OCI-LY7 (cell line): ENCODE data around the gene P3H3. TPM values are rescaled to one million over a fixed set of nuclear protein-coding genes. Genes with fewer than 3 reads are reported as not detected.

Experiments used
- BruUV-seq: library from RNA; stranded (reverse); fragments of 400-500 nt; replicated peaks from 2 replicates; lab custom pipeline; 2021; lab: Mats Ljungman, UMichigan
- CTCF ChIA-PET: fragments of 300-600 bp; sonication (Branson Sonifier 250); formaldehyde crosslinking; loops from one replicate; lab custom pipeline; 2022; ENCODE audit warnings: antibody characterized with exemption; ENCODE audit not compliant: unreplicated experiment; lab: Charles Lee
- POLR2A ChIA-PET: fragments of 300-600 bp; sonication (Branson Sonifier 250); formaldehyde crosslinking; loops from one replicate; lab custom pipeline; 2022; ENCODE audit warnings: antibody characterized with exemption; lab: Charles Lee
- DNase-seq: peaks from one replicate; pipeline ENCODE4 v3.0.0-alpha.2; 2015; ENCODE audit warnings: low spot score
- H2AFZ ChIP-seq: fragments of 200-600 bp; sonication (generic), shearing (Covaris generic); 2 replicates; pipeline ENCODE4 v1.6.1; 2014; ENCODE audit warnings: mild to moderate bottlenecking, antibody characterized with exemption, low read length, moderate library complexity
- H3K27ac ChIP-seq: fragments of 200-600 bp; sonication (generic); 2 replicates; pipeline ENCODE4 v1.5.1; 2014; ENCODE audit warnings: mixed run types, low read depth, mild to moderate bottlenecking, moderate library complexity, low read length, inconsistent platforms; ENCODE audit not compliant: poor library complexity, severe bottlenecking
- H3K36me3 ChIP-seq: fragments of 200-600 bp; sonication (generic); 2 replicates; pipeline ENCODE4 v1.6.1; 2014; ENCODE audit warnings: mild to moderate bottlenecking, antibody characterized with exemption, low read length, moderate library complexity, mixed read lengths; ENCODE audit not compliant: insufficient read depth
- H3K4me1 ChIP-seq: fragments of 200-600 bp; sonication (generic); 2 replicates; pipeline ENCODE4 v1.5.1; 2014; ENCODE audit warnings: mild to moderate bottlenecking, low read length; ENCODE audit not compliant: insufficient read depth, poor library complexity, severe bottlenecking
- H3K4me2 ChIP-seq: fragments of 200-600 bp; sonication (generic); 2 replicates; pipeline ENCODE4 v1.6.1; 2014; ENCODE audit warnings: mild to moderate bottlenecking, low read length
- H3K4me3 ChIP-seq: fragments of 200-600 bp; sonication (generic); 2 replicates; pipeline ENCODE4 v1.5.1; 2014; ENCODE audit warnings: mild to moderate bottlenecking, low read depth, low read length; ENCODE audit not compliant: poor library complexity, severe bottlenecking
- H3K79me2 ChIP-seq: fragments of 200-600 bp; sonication (generic); 2 replicates; pipeline ENCODE4 v1.6.1; 2016; ENCODE audit warnings: low read depth, mild to moderate bottlenecking, low read length, moderate library complexity, mixed read lengths; ENCODE audit not compliant: insufficient read depth
- H3K9me2 ChIP-seq: fragments of 200-600 bp; sonication (generic); 2 replicates; pipeline ENCODE4 v1.6.1; 2016; ENCODE audit warnings: mild to moderate bottlenecking, low read length, mixed read lengths; ENCODE audit not compliant: insufficient read depth
- H3K9me3 ChIP-seq: fragments of 200-600 bp; sonication (generic); 2 replicates; pipeline ENCODE4 v1.6.1; 2014; ENCODE audit warnings: mild to moderate bottlenecking, mixed run types, low read length, mixed read lengths
- H4K20me1 ChIP-seq: fragments of 200-600 bp; sonication (generic); 2 replicates; pipeline ENCODE4 v1.6.1; 2014; ENCODE audit warnings: mild to moderate bottlenecking, antibody characterized with exemption, low read length, moderate library complexity, mixed read lengths; ENCODE audit not compliant: insufficient read depth
- EZH2phosphoT487 ChIP-seq: fragments of 200-600 bp; sonication (generic); IDR thresholded peaks from 2 replicates; pipeline ENCODE4 v1.6.1; 2018; ENCODE audit warnings: low read depth, borderline replicate concordance, mild to moderate bottlenecking, mixed run types, antibody characterized with exemption, low read length, moderate library complexity, mixed read lengths
- intact Hi-C: fragments of 100-400 bp; cut with micrococcal nuclease; formaldehyde crosslinking; loops from one replicate; pipeline ENCODE4 v1.10.0; 2022; ENCODE audit not compliant: unreplicated experiment
- total RNA-seq, 2 experiments: library from RNA; depleted of rRNA in 1 of 2; stranded (reverse); fragments of >200 nt in 1 of 2; shearing (Covaris generic) in 1 of 2; gene quantifications; 2 replicates each; pipeline ENCODE4 v1.2.3, GENCODE V29; 2014 to 2022
- TF ChIP-seq, protein P1 (sequence below): fragments of 200-600 bp; sonication (generic); conservative IDR thresholded peaks from 2 replicates; pipeline ENCODE4 v1.5.1; 2014; ENCODE audit warnings: mild to moderate bottlenecking, antibody characterized with exemption, low read length, moderate library complexity, mixed read lengths

The P3H3 gene
- total RNA-seq, 2 experiments from 2014 or later: 0.93 to 1.0 TPM

DNA sequence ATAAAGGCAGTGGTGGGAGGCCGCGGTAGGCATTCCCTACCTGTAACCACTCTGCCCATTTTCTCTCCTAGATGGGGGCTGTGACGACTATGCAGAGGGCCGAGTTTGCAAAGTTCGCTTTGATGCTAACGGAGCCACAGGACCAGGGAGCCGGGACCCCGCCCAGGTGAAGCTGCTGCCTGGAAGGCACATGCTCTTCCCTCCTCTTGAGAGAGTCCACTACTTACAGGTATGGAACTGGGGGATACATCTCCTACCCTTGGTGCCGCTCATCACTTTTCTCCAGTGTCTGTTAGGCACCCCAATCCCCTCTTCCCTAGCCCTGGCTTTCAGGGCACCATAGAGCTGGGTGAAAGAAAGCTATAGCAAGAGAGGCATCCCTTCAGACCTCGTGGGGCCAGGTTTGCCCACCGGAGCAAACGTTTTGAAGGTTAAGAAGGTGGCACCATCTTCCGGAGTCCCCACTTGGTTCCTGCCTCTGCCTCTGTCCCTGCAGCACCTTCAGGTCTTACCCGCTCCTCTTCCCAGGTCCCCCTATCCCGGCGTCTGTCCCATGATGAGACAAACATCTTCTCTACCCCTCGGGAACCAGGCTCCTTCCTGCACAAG, 2.0 kb upstream of the P3H3 start:
- H3K4me1 ChIP-seq: peaks cover 27% of the 10 kb centered on the region
- POLR2A ChIA-PET: interaction anchor here (1.3 kb wide), 1 partner anchor 14 kb away, joined by 3 read pairs; no protein-coding TSS in a partner anchor
- no peaks in the 10 kb centered on the region for H3K9me3 ChIP-seq
- TF ChIP-seq, protein P1, sequence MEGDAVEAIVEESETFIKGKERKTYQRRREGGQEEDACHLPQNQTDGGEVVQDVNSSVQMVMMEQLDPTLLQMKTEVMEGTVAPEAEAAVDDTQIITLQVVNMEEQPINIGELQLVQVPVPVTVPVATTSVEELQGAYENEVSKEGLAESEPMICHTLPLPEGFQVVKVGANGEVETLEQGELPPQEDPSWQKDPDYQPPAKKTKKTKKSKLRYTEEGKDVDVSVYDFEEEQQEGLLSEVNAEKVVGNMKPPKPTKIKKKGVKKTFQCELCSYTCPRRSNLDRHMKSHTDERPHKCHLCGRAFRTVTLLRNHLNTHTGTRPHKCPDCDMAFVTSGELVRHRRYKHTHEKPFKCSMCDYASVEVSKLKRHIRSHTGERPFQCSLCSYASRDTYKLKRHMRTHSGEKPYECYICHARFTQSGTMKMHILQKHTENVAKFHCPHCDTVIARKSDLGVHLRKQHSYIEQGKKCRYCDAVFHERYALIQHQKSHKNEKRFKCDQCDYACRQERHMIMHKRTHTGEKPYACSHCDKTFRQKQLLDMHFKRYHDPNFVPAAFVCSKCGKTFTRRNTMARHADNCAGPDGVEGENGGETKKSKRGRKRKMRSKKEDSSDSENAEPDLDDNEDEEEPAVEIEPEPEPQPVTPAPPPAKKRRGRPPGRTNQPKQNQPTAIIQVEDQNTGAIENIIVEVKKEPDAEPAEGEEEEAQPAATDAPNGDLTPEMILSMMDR: no peak
- no peak for TF ChIP-seq EZH2phosphoT487
- CTCF ChIA-PET: interaction anchor here (1.1 kb wide), 1 partner anchor 16 kb away, joined by 4 read pairs; no protein-coding TSS in a partner anchor
- no peaks in the 10 kb centered on the region for H3K79me2 ChIP-seq
- no peak for DNase-seq
- no peak overlapping the region for H3K27ac ChIP-seq
- H3K36me3 ChIP-seq: no peaks in the 10 kb centered on the region
- H2AFZ ChIP-seq: no peak overlapping the region
- intact Hi-C loops: loop anchor here (5.0 kb wide), 2 partner anchors 44 to 269 kb away; partner anchors contain the start of gene IFFO1
- no peak overlapping the region for H3K4me3 ChIP-seq
- no TSS peak for BruUV-seq
- H3K9me2 ChIP-seq: no peaks in the 10 kb centered on the region
- H3K4me2 ChIP-seq: no peak overlapping the region
- no peaks in the 10 kb centered on the region for H4K20me1 ChIP-seq

GRCh38 chr12:6826734-6827436, 1.3 kb upstream of the P3H3 start:
- DNase-seq: no peak
- H3K4me3 ChIP-seq: no peak overlapping the region
- H3K9me2 ChIP-seq: no peaks in the 10 kb centered on the region
- H3K4me2 ChIP-seq: no peak overlapping the region
- peaks cover 26% of the 10 kb centered on the region for H3K4me1 ChIP-seq
- H3K36me3 ChIP-seq: no peaks in the 10 kb centered on the region
- no peak overlapping the region for H3K27ac ChIP-seq
- BruUV-seq: no TSS peak
- TF ChIP-seq EZH2phosphoT487: no peak
- TF ChIP-seq, protein P1: no peak
- ChIA-PET POLR2A (interaction anchor here (1.3 kb wide), 1 partner anchor 13 kb away, joined by 3 read pairs; no protein-coding TSS in a partner anchor), CTCF (interaction anchor here (1.1 kb wide), 1 partner anchor 16 kb away, joined by 4 read pairs; no protein-coding TSS in a partner anchor)
- intact Hi-C loops: loop anchor here (5.0 kb wide), 2 partner anchors 45 to 270 kb away; partner anchors contain the start of gene IFFO1
- no peak overlapping the region for H2AFZ ChIP-seq
- no peaks in the 10 kb centered on the region for H3K79me2 ChIP-seq
- no peaks in the 10 kb centered on the region for H4K20me1 ChIP-seq
- no peaks in the 10 kb centered on the region for H3K9me3 ChIP-seq
